Liver (tissue), 3 donors: ENCODE data around the gene LRRC2.

Source experiments
- CTCF ChIP-seq: fragments of 150-350 bp; IDR thresholded peaks from 2 replicates; pipeline ENCODE4 v1.5.1; 2017; ENCODE audit warnings: improper control_type of control experiment, low read depth, low read length; ENCODE audit not compliant: missing input control
- EGR1 ChIP-seq, 2 donors: IDR thresholded peaks; 2 replicates each; pipeline ENCODE4 v1.6.1; 2016 to 2018; ENCODE audit warnings: antibody characterized with exemption in 2 of 2, low read depth in 2 of 2
- FOXA1 ChIP-seq: IDR thresholded peaks from 2 replicates; pipeline ENCODE4 v1.6.1; 2016; ENCODE audit warnings: antibody characterized with exemption
- GABPA ChIP-seq, 2 donors: IDR thresholded peaks in 1 of 2; conservative IDR thresholded peaks in 1 of 2; 2 replicates each; pipeline ENCODE4 v1.6.1; 2016; ENCODE audit warnings: antibody characterized with exemption in 2 of 2, mild to moderate bottlenecking in 1 of 2, moderate library complexity in 1 of 2
- HNF4G ChIP-seq: IDR thresholded peaks from 2 replicates; pipeline ENCODE4 v1.6.1; 2016; ENCODE audit warnings: antibody characterized with exemption
- JUND ChIP-seq, 2 donors: IDR thresholded peaks; 2 replicates each; pipeline ENCODE4 v1.6.1; 2016; ENCODE audit warnings: antibody characterized with exemption in 2 of 2
- MAX ChIP-seq: IDR thresholded peaks from 2 replicates; pipeline ENCODE4 v1.6.1; 2016; ENCODE audit warnings: antibody characterized with exemption
- NR2F2 ChIP-seq: IDR thresholded peaks from 2 replicates; pipeline ENCODE4 v1.6.1; 2016; ENCODE audit warnings: antibody characterized with exemption
- RAD21 ChIP-seq, 2 donors: IDR thresholded peaks; 2 replicates each; pipeline ENCODE4 v1.6.1; 2016; ENCODE audit warnings: antibody characterized with exemption in 2 of 2, mild to moderate bottlenecking in 2 of 2
- REST ChIP-seq: IDR thresholded peaks from 2 replicates; pipeline ENCODE4 v1.6.1; 2016; ENCODE audit warnings: antibody characterized with exemption, mild to moderate bottlenecking
- RXRA ChIP-seq, 2 donors: IDR thresholded peaks; 2 replicates each; pipeline ENCODE4 v1.6.1; 2017 to 2018; ENCODE audit warnings: antibody characterized with exemption in 2 of 2, mild to moderate bottlenecking in 1 of 2
- TAF1 ChIP-seq: conservative IDR thresholded peaks from 2 replicates; pipeline ENCODE4 v1.6.1; 2016; ENCODE audit warnings: antibody characterized with exemption, mild to moderate bottlenecking
- YY1 ChIP-seq: IDR thresholded peaks from 2 replicates; pipeline ENCODE4 v1.6.1; 2016; ENCODE audit warnings: antibody characterized with exemption, mild to moderate bottlenecking
- TF ChIP-seq, protein P1 (sequence below): IDR thresholded peaks from 2 replicates; pipeline ENCODE4 v1.6.1; 2016; ENCODE audit warnings: antibody characterized with exemption
- donor health status: healthy.
- donor health status: healthy.

DNA sequence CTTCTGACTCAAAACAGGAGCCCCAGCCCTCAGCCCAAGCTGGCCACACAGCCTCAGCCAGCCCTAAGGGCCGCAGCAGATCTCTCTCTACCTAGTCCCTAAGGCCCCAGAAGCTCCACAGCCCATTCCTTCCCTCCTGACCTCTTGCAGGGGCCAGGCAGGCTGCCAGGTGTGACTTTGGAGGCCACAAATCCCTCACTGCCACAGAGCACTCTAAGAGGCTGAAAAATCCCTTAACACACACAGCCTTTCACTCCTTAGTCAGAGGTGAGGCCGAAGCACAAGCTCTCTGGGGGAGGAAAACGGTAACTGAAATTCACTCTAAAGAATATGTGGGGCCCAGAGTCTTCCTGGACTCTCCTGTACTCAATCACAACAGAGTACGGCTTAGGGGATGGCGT lies 23.3 kb downstream of the LRRC2 start:
- TF ChIP-seq EGR1 (IDR thresholded peaks at IDR 0.05; ENCODE audit: low read depth in 2 of 2) (no peak), REST (no peak), CTCF (no peak), RAD21 (IDR thresholded peaks at IDR 0.05) (no peak), GABPA (IDR thresholded peaks at IDR 0.05 in 1 of 2, conservative IDR thresholded peaks at IDR 0.05 in 1 of 2) (no peak), TAF1 (no peak), FOXA1 (no peak), JUND (IDR thresholded peaks at IDR 0.05) (no peak), YY1 (no peak), HNF4G (no peak), MAX (no peak), NR2F2 (no peak), RXRA (IDR thresholded peaks at IDR 0.05) (no peak)
- TF ChIP-seq, protein P1, sequence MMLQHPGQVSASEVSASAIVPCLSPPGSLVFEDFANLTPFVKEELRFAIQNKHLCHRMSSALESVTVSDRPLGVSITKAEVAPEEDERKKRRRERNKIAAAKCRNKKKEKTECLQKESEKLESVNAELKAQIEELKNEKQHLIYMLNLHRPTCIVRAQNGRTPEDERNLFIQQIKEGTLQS = no peak
